Naive B cell (primary cell): ENCODE data around the gene STK38. TPM values are rescaled to one million over a fixed set of nuclear protein-coding genes. Genes with fewer than 3 reads are reported as not detected.
A peak's percentile ranks its signal among the peaks of the same experiment; 100 is the strongest.

Experiments used
- ATAC-seq, 2 donors: fragments of 150-1000 bp; cut with Tn5 transposase; 2 replicates each; pipeline ENCODE4 v1.10.0; 2021; ENCODE audit warnings: low read depth in 2 of 2, mild to moderate bottlenecking in 2 of 2, moderate library complexity in 2 of 2
- DNase-seq: peaks from one replicate; pipeline ENCODE4 v3.0.0; 2022
- H3K27ac Mint-ChIP-seq, 6 donors: one replicate each; pipeline ENCODE4 v1.8.0; 2020 to 2022; ENCODE audit warnings: mild to moderate bottlenecking in 6 of 6, mixed read lengths in 6 of 6, moderate library complexity in 5 of 6, inconsistent platforms in 2 of 6
- H3K27me3 Mint-ChIP-seq, 3 donors: one replicate each; pipeline ENCODE4 v1.8.0; 2021 to 2022; ENCODE audit warnings: mixed read lengths in 3 of 3, mild to moderate bottlenecking in 1 of 3
- H3K36me3 Mint-ChIP-seq, 2 donors: one replicate each; pipeline ENCODE4 v1.8.0; 2020 to 2022; ENCODE audit warnings: mixed read lengths in 2 of 2, inconsistent platforms in 1 of 2, mild to moderate bottlenecking in 1 of 2
- H3K4me1 Mint-ChIP-seq, 3 donors: one replicate each; pipeline ENCODE4 v1.8.0; 2020 to 2022; ENCODE audit warnings: mixed read lengths in 3 of 3, inconsistent platforms in 1 of 3, mild to moderate bottlenecking in 1 of 3, moderate library complexity in 1 of 3
- H3K4me3 Mint-ChIP-seq, 8 donors: one replicate each; pipeline ENCODE4 v1.8.0; 2020 to 2022; ENCODE audit warnings: mild to moderate bottlenecking in 8 of 8, mixed read lengths in 8 of 8, moderate library complexity in 8 of 8, inconsistent platforms in 2 of 8
- H3K9me3 Mint-ChIP-seq, 7 donors: one replicate each; pipeline ENCODE4 v1.8.0; 2020 to 2022; ENCODE audit warnings: mixed read lengths in 7 of 7, mild to moderate bottlenecking in 5 of 7, inconsistent platforms in 2 of 7, moderate library complexity in 1 of 7
- polyA plus RNA-seq, 6 donors: library from polyadenylated mRNA; unstranded; fragments of 300-500 nt; fragmentation: Illumina TruSeq; gene quantifications; one replicate each; pipeline ENCODE4 v1.2.3, GENCODE V29; 2021; ENCODE audit warnings: low read depth in 6 of 6

Gene STK38
- polyA plus RNA-seq, 6 donors from 2014 or later = 16.8 to 57.7 (median 36.3) TPM

GRCh38 chr6:36526066-36526465 is 21.2 kb downstream of the STK38 start:
- ATAC-seq (no peak), DNase-seq (no peak)
- no peak overlapping the region for H3K4me3 Mint-ChIP-seq
- peaks cover 5 to 22% (median 13%) of the 10 kb centered on the region in 3 donors for H3K4me1 Mint-ChIP-seq
- H3K36me3 Mint-ChIP-seq = peaks cover 10 to 25% of the 10 kb centered on the region in 2 donors
- no peaks in the 10 kb centered on the region for H3K9me3 Mint-ChIP-seq
- peak overlapping the region in 2 of 6 donors; percentile 37 to 82 for H3K27ac Mint-ChIP-seq
- no peaks in the 10 kb centered on the region for H3K27me3 Mint-ChIP-seq

- H3K27ac Mint-ChIP-seq = peak overlapping the region in 1 of 6 donors; percentile 43
- no peaks in the 10 kb centered on the region for H3K27me3 Mint-ChIP-seq
- no peak overlapping the region for H3K4me3 Mint-ChIP-seq
- DNase-seq (no peak), ATAC-seq (no peak)
- H3K9me3 Mint-ChIP-seq = no peaks in the 10 kb centered on the region
- peaks cover 5 to 22% (median 13%) of the 10 kb centered on the region in 3 donors for H3K4me1 Mint-ChIP-seq
- H3K36me3 Mint-ChIP-seq = peaks cover 10 to 29% of the 10 kb centered on the region in 2 donors
These were observed 21.9 kb downstream of the STK38 start for GRCh38 chr6:36525346-36525745.

DNA sequence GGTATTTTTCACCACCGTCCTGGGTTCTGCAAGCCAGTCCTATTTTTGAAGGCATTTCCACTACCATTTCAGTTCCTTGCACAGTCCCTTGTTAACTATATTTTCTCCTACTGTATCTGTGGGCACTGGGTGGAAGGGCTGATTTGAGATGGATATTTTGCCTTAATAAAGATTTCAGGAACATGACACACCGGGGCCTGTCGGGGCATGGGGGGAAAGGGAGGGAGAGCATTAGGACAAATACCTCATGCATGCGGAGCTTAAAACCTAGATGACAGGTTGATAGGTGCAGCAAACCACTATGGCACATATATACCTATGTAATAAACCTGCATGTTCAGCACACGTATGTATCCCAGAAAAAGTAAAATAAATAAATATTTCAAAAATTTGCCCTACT is 22.4 kb downstream of the STK38 start:
- Mint-ChIP-seq H3K9me3 (no peaks in the 10 kb centered on the region), H3K36me3 (peaks cover 10 to 32% of the 10 kb centered on the region in 2 donors), H3K27me3 (no peaks in the 10 kb centered on the region), H3K4me1 (peaks cover 5 to 22% (median 13%) of the 10 kb centered on the region in 3 donors), H3K27ac (no peak overlapping the region), H3K4me3 (peak overlapping the region in 1 of 8 donors; percentile 16)
- ATAC-seq (no peak), DNase-seq (no peak)

DNA sequence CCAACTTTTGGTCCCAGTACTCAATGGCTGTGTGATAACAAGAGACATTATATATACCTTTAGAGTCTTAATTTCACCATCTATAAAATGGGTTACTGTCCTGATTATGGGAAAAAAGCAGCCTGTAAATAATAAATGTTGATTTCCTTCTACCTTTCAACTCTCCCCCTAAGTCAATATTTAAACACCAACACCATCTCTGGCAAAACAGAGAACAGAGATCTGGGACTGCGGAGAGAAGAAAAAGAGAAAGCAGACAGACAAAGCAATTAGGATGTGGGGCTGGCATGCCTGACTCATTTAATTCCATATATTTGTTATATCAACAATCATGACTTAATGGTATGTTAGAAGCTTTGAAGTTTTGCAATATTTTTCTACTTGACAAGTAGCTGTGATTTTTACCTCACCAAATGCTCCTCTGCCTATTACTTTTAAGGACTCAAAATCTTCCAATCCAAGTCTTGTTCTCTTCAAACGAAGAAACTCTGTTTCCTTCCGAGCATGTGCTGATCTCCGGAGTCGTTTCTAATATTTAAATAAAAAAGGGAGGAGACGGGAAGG is 23.3 kb downstream of the STK38 start:
- Mint-ChIP-seq H3K4me3 (no peak overlapping the region), H3K9me3 (no peaks in the 10 kb centered on the region), H3K36me3 (peaks cover 12 to 27% of the 10 kb centered on the region in 2 donors), H3K27ac (peak overlapping the region in 2 of 6 donors; percentile 49 to 56), H3K4me1 (peaks cover 5 to 14% (median 11%) of the 10 kb centered on the region in 3 donors), H3K27me3 (no peaks in the 10 kb centered on the region)
- ATAC-seq (no peak), DNase-seq (no peak)

DNA sequence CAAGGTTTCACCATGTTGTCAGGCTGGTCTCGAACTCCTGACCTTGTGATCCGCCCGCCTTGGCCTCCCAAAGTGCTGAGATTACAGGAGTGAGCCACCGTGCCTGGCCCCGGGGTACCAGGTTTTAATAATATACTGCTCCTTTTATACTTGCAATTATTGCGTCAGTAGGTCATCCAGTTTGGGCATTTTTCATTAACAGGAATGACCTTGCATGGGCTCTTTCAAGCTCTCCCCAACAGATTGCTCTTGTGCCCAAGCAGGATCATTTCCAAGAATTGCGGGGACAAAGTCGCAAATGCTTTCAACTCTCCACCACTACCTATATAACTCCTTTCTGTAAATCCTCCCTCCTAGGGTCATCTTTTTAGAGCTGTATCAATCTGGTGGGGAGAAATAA is 23.8 kb downstream of the STK38 start:
- ATAC-seq = no peak
- no peak overlapping the region for H3K4me3 Mint-ChIP-seq
- peaks cover 5 to 11% (median 9%) of the 10 kb centered on the region in 3 donors for H3K4me1 Mint-ChIP-seq
- no peaks in the 10 kb centered on the region for H3K27me3 Mint-ChIP-seq
- no peak for DNase-seq
- H3K9me3 Mint-ChIP-seq = no peaks in the 10 kb centered on the region
- H3K27ac Mint-ChIP-seq = peak overlapping the region in 1 of 6 donors; percentile 49
- peaks cover 18 to 27% of the 10 kb centered on the region in 2 donors for H3K36me3 Mint-ChIP-seq

DNA sequence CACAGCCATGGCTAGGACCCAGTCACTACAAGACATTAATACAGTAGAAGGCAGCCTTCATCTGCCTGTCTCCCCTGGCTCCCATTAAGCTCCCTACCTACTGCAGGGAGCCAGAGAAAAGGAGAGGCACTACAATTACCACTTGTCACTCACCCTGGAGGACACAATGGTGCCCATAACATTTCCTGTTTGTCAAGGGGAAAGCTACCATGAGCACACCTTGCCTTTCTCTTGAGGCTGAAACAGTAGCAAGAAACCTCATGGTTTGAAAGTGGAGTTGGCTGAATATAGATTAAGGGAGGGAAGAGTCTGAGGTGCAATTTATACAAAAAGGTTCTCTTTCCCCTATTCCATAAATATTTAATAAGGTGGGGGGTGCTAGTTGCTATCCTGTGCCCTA is 27.9 kb downstream of the STK38 start:
- Mint-ChIP-seq H3K36me3 (peaks cover 11 to 16% of the 10 kb centered on the region in 2 donors), H3K27ac (no peak overlapping the region), H3K27me3 (no peaks in the 10 kb centered on the region), H3K4me1 (no peaks in the 10 kb centered on the region), H3K4me3 (no peak overlapping the region), H3K9me3 (no peaks in the 10 kb centered on the region)
- ATAC-seq (no peak), DNase-seq (no peak)

DNA sequence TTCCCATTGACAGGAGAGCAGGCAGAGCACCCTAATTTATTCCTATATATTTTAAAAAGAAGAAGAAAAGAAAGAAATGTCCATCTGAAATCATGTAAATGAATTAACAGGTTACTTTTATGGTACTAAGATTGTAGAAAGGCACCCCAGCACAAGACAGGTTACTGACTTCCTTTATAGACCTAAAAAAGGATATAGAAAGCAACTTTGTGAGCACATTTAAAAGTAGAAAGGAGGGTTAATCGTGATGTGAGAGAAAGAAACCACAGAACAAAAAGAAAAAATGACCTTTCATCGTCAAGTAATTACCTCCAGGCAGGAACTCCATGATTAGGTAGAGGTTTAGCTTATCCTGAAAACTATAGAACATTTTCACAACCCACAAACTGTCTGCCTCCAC is 29.9 kb downstream of the STK38 start:
- peaks cover 8 to 11% of the 10 kb centered on the region in 2 donors for H3K36me3 Mint-ChIP-seq
- no peaks in the 10 kb centered on the region for H3K9me3 Mint-ChIP-seq
- H3K4me1 Mint-ChIP-seq = no peaks in the 10 kb centered on the region
- peak overlapping the region in 1 of 6 donors; percentile 53 for H3K27ac Mint-ChIP-seq
- DNase-seq = no peak
- no peak overlapping the region for H3K4me3 Mint-ChIP-seq
- no peaks in the 10 kb centered on the region for H3K27me3 Mint-ChIP-seq
- no peak for ATAC-seq

DNA sequence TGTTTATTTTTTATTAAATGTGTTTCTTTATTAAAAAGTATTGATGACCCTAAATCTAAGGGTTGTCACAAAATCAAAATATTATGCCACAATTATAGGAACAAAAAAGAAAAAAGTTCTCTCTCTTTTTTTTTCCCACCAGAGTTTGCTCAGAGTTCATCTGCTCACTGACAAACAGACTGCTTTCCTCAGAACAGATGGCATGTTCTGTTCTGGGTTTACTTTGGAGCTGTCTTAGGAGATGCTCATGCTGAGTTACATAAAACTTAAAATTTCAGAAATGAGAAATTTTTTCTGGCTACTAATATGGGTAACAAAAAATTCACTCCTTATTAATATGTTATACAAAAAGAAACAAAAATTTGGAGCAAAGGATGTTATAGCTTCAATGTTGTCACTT is 30.3 kb downstream of the STK38 start:
- Mint-ChIP-seq H3K36me3 (peaks cover 8 to 15% of the 10 kb centered on the region in 2 donors), H3K9me3 (no peaks in the 10 kb centered on the region), H3K4me1 (peaks cover 0 to 3% (median 0%) of the 10 kb centered on the region in 3 donors), H3K27me3 (no peaks in the 10 kb centered on the region), H3K4me3 (no peak overlapping the region), H3K27ac (no peak overlapping the region)
- ATAC-seq = no peak
- DNase-seq = no peak

GRCh38 chr6:36516559-36516958 is 30.7 kb downstream of the STK38 start:
- no peaks in the 10 kb centered on the region for H3K27me3 Mint-ChIP-seq
- H3K36me3 Mint-ChIP-seq = peaks cover 8 to 17% of the 10 kb centered on the region in 2 donors
- peaks cover 0 to 3% (median 0%) of the 10 kb centered on the region in 3 donors for H3K4me1 Mint-ChIP-seq
- H3K4me3 Mint-ChIP-seq = peak overlapping the region in 1 of 8 donors; percentile 25
- H3K9me3 Mint-ChIP-seq = no peaks in the 10 kb centered on the region
- DNase-seq (no peak), ATAC-seq (no peak)
- peak overlapping the region in 1 of 6 donors; percentile 64 for H3K27ac Mint-ChIP-seq

- ATAC-seq (no peak), DNase-seq (no peak)
- H3K36me3 Mint-ChIP-seq = peaks cover 8 to 17% of the 10 kb centered on the region in 2 donors
- peak overlapping the region in 1 of 6 donors; percentile 51 for H3K27ac Mint-ChIP-seq
- no peaks in the 10 kb centered on the region for H3K9me3 Mint-ChIP-seq
- H3K27me3 Mint-ChIP-seq = no peaks in the 10 kb centered on the region
- no peak overlapping the region for H3K4me3 Mint-ChIP-seq
- peaks cover 0 to 3% (median 0%) of the 10 kb centered on the region in 3 donors for H3K4me1 Mint-ChIP-seq
These were observed 31.4 kb downstream of the STK38 start for GRCh38 chr6:36515844-36516243.

DNA sequence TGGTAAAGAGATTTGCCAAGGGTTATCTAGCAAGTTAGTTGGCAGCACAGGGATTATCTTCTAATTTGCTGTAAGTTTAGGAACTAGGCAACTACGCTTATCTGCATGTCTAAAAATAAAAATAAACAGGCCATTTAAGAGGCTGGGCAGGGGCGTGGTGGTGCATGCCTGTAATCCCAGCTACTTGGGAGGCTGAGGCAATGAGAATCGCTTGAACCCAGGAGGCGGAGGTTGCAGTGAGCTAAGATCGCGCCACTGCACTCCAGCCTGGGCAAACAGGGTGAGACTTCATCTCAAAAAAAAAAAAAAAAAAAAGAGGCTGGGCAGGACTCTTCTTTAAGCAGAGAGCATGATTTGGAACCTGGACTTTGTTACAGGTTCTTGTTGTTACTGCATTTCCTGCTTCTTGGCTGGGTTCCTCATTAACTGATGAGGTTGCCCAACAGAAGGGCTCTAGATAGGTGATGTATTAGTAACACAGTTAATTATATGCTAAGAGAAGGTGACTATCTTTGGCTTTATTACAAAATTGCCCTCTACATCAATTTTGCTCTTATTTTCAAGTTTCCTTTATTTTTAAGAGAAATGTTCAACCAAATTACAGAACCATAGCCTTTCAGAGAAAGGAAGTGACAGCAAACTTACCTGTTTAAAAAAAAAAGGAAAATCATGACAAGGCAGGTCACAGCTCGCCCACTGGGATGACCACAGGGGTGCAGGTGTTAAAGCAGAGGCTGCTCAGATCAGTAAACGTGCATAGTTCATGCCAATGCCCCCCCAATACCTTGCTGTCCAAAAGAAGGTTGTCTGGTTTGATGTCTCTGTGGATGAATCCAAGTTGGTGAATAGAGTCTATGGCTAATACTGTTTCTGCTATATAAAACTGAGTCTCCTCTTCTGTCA is 32.5 kb downstream of the STK38 start:
- DNase-seq (no peak), ATAC-seq (no peak)
- Mint-ChIP-seq H3K27ac (peak overlapping the region in 2 of 6 donors; percentile 13 to 59), H3K27me3 (no peaks in the 10 kb centered on the region), H3K4me3 (no peak overlapping the region), H3K4me1 (peaks cover 0 to 3% (median 0%) of the 10 kb centered on the region in 3 donors), H3K9me3 (no peaks in the 10 kb centered on the region), H3K36me3 (peaks cover 0 to 17% of the 10 kb centered on the region in 2 donors)

- H3K36me3 Mint-ChIP-seq = peaks cover 7 to 14% of the 10 kb centered on the region in 2 donors
- H3K27ac Mint-ChIP-seq = peak overlapping the region in 1 of 6 donors; percentile 63
These were observed 36.9 kb downstream of the STK38 start for GRCh38 chr6:36510365-36510764.

GRCh38 chr6:36508532-36508931 is 38.7 kb downstream of the STK38 start:
- ATAC-seq (no peak), DNase-seq (no peak)
- Mint-ChIP-seq H3K4me1 (peaks cover 0 to 3% (median 0%) of the 10 kb centered on the region in 3 donors), H3K9me3 (no peaks in the 10 kb centered on the region), H3K36me3 (peaks cover 7 to 19% of the 10 kb centered on the region in 2 donors), H3K27me3 (no peaks in the 10 kb centered on the region), H3K4me3 (no peak overlapping the region), H3K27ac (no peak overlapping the region)

More at GRCh38 chr6:36510365-36510764, 36.9 kb downstream of the STK38 start:
- no peaks in the 10 kb centered on the region for H3K27me3 Mint-ChIP-seq
- peaks cover 0 to 3% (median 0%) of the 10 kb centered on the region in 3 donors for H3K4me1 Mint-ChIP-seq
- ATAC-seq (no peak), DNase-seq (no peak)
- H3K4me3 Mint-ChIP-seq = no peak overlapping the region
- no peaks in the 10 kb centered on the region for H3K9me3 Mint-ChIP-seq

GRCh38 chr6:36506611-36507010 is 40.7 kb downstream of the STK38 start:
- DNase-seq (no peak), ATAC-seq (no peak)
- Mint-ChIP-seq H3K9me3 (no peaks in the 10 kb centered on the region), H3K27ac (peak overlapping the region in 1 of 6 donors; percentile 53), H3K4me1 (no peaks in the 10 kb centered on the region), H3K27me3 (no peaks in the 10 kb centered on the region), H3K4me3 (no peak overlapping the region), H3K36me3 (peaks cover 0 to 21% of the 10 kb centered on the region in 2 donors)
